ENCODE results near the gene ZSCAN16. TPM values are rescaled to one million over a fixed set of nuclear protein-coding genes. Genes with fewer than 3 reads are reported as not detected.

Gene ZSCAN16
- total and polyA plus RNA-seq, 2 of the 13 experiments (the other 11 are each of a cell fraction or from before 2014, with no cell fraction given): 5.7 to 12.7 TPM

GRCh38 chr6:28104392-28105244 is 19.8 kb upstream of the ZSCAN16 start (continued):
- peak; percentile 86 for TF ChIP-seq ZNF275 (CRISPR knock-in tag; IDR thresholded peaks at IDR 0.05; ENCODE audit: borderline replicate concordance)
- TF ChIP-seq DBP (CRISPR knock-in tag; IDR thresholded peaks at IDR 0.05; ENCODE audit: not compliant biosample characterization): peak; percentile 40
- TF ChIP-seq PAX8 (CRISPR knock-in tag; IDR thresholded peaks at IDR 0.05; ENCODE audit: borderline replicate concordance): 0 out of 2 replicates have a peak, but pooled peaks have one; percentile 78
- TF ChIP-seq ZNF329 (CRISPR knock-in tag; IDR thresholded peaks at IDR 0.05; ENCODE audit: low read depth): peak; percentile 80; the same call in 1 of the 2 replicates
- TF ChIP-seq ZBTB20 (CRISPR knock-in tag; IDR thresholded peaks at IDR 0.05; ENCODE audit: borderline replicate concordance, low read depth): peak; percentile 65
- TF ChIP-seq TBP (CRISPR knock-in tag; IDR thresholded peaks at IDR 0.05): peak; percentile 65; the same call in 1 of the 2 replicates
- peak; percentile 88 for TF ChIP-seq ZNF772 (CRISPR knock-in tag; IDR thresholded peaks at IDR 0.05)
- TF ChIP-seq NFKB2 (CRISPR knock-in tag; IDR thresholded peaks at IDR 0.05; ENCODE audit: borderline replicate concordance): peak; percentile 95; the same call in 1 of the 2 replicates
- TF ChIP-seq DR1 (CRISPR knock-in tag; IDR thresholded peaks at IDR 0.05): peak; percentile 49; the same call in 1 of the 2 replicates
- peak; percentile 36; the same call in 1 of the 2 replicates for TF ChIP-seq KLF13 (CRISPR knock-in tag; IDR thresholded peaks at IDR 0.05)
- TF ChIP-seq IRF9 (CRISPR knock-in tag; IDR thresholded peaks at IDR 0.05; ENCODE audit: borderline replicate concordance): no peak; the same call in 1 of the 2 replicates
- TF ChIP-seq ZIK1 (CRISPR knock-in tag; IDR thresholded peaks at IDR 0.05; ENCODE audit: borderline replicate concordance, low read depth): peak; percentile 89
- peak; percentile 45; the same call in 1 of the 2 replicates for TF ChIP-seq ZNF724P (CRISPR knock-in tag; IDR thresholded peaks at IDR 0.05; ENCODE audit: borderline replicate concordance)
- peak; percentile 22; the same call in 1 of the 2 replicates for TF ChIP-seq ZBTB46 (CRISPR knock-in tag; IDR thresholded peaks at IDR 0.05; ENCODE audit: borderline replicate concordance)
- peak; percentile 95 for TF ChIP-seq SALL2 (CRISPR knock-in tag; IDR thresholded peaks at IDR 0.05)
- TF ChIP-seq ISL2 (CRISPR knock-in tag; IDR thresholded peaks at IDR 0.05): peak; percentile 84; the same call in 1 of the 2 replicates
- TF ChIP-seq NR0B2 (CRISPR knock-in tag; IDR thresholded peaks at IDR 0.05): peak; percentile 93; the same call in 1 of the 2 replicates
- TF ChIP-seq SAFB2 (CRISPR knock-in tag; IDR thresholded peaks at IDR 0.05; ENCODE audit: borderline replicate concordance, low read depth): peak; percentile 91
- peak; percentile 43; the same call in 1 of the 2 replicates for TF ChIP-seq ZFP36L1 (CRISPR knock-in tag; IDR thresholded peaks at IDR 0.05)
- TF ChIP-seq HNF4G (IDR thresholded peaks at IDR 0.05; ENCODE audit: borderline replicate concordance, low read depth, low read length): no peak
- TF ChIP-seq HNF4G (CRISPR knock-in tag; IDR thresholded peaks at IDR 0.05; ENCODE audit: borderline replicate concordance, low read depth): peak; percentile 72; the same call in 1 of the 2 replicates
- peak; percentile 93 for TF ChIP-seq ZSCAN31 (CRISPR knock-in tag; IDR thresholded peaks at IDR 0.05; ENCODE audit: low read depth)
- TF ChIP-seq FOXA3 (CRISPR knock-in tag; IDR thresholded peaks at IDR 0.05): peak; percentile 29
